Omental fat pad (tissue), 4 donors: Measurements from ENCODE around the gene HOXD11. TPM values are rescaled to one million over a fixed set of nuclear protein-coding genes. Genes with fewer than 3 reads are reported as not detected.
A peak's percentile ranks its signal among the peaks of the same experiment; 100 is the strongest.

ENCODE experiments used
- ATAC-seq: fragments of 150-250 bp; one replicate; pipeline ENCODE4 v1.9.1; 2016; ENCODE audit warnings: mild to moderate bottlenecking, moderate library complexity; ENCODE audit not compliant: low FRiP score
- DNase-seq: peaks from one replicate; pipeline ENCODE4 v3.0.0-alpha.2; 2019; ENCODE audit warnings: low spot score
- total RNA-seq, 4 donors: library from RNA; depleted of rRNA; stranded (reverse); fragments of >200 nt; gene quantifications; one replicate each; pipeline ENCODE4 v1.1.0, GENCODE V29; 2016
- TF ChIP-seq, protein P1 (sequence below), 3 donors: fragments of 450-650 bp; IDR thresholded peaks; one replicate each; pipeline ENCODE4 v1.5.1; 2016 to 2017; ENCODE audit warnings: antibody characterized with exemption in 3 of 3, mild to moderate bottlenecking in 3 of 3, moderate library complexity in 2 of 3

HOXD11 gene
- total RNA-seq, 4 donors from 2014 or later, result not detected

DNA sequence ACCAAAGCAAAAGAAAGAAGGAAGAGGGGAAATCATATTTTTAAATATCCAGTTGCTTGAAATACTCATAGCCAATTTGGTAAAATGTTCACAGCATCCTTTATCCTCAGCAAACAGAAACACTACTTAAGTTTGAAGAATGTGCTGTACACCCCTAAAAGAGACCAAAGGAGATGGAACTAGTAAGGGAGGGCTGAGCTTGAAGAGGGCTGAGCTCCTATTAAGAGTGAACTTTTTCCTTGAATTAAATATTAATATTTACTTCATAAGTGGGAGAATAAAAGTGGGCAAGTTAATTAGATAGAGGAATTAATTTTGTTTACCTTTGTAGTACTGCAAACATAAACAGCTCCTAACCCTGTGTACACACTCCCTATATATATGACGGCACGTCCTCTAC lies 30.3 kb upstream of the HOXD11 start:
- no peak for DNase-seq
- ATAC-seq, result no peak
- TF ChIP-seq, protein P1, sequence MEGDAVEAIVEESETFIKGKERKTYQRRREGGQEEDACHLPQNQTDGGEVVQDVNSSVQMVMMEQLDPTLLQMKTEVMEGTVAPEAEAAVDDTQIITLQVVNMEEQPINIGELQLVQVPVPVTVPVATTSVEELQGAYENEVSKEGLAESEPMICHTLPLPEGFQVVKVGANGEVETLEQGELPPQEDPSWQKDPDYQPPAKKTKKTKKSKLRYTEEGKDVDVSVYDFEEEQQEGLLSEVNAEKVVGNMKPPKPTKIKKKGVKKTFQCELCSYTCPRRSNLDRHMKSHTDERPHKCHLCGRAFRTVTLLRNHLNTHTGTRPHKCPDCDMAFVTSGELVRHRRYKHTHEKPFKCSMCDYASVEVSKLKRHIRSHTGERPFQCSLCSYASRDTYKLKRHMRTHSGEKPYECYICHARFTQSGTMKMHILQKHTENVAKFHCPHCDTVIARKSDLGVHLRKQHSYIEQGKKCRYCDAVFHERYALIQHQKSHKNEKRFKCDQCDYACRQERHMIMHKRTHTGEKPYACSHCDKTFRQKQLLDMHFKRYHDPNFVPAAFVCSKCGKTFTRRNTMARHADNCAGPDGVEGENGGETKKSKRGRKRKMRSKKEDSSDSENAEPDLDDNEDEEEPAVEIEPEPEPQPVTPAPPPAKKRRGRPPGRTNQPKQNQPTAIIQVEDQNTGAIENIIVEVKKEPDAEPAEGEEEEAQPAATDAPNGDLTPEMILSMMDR (IDR thresholded peaks at IDR 0.05), result no peak

DNA sequence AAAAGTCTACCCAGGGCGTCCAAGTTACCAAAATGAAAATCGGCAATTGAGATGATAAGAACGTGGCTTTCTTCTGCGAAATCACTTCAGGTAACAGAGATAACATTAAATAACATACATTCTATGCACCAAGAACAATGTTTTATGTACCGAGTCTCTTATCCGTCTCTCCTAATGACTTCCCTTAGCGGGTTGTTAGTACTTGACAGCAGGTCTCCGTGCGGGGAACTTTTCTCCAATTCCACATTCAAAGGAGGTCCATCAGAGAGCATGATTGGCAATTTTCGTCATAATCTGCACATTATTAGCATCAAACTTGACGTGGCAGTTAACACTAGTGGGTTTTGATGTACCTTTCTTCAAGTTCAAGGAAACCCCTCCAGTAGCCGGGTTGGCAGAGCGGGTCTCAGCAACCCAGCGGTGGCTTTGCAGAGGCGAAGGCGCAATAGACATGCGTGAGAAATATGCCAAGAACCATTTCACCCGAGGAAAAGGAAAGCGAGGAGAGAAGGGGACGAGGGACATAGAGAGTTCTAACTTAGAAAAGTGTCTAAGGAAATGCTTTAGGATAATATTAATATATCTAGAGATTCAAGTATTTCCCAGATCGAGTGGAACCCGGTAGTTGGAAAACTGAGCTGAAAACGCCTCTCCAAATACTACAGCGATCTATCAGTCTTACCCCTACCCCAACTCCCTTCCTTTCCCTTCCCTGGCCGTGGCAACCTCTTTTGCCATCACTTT lies 28.4 kb upstream of the HOXD11 start:
- TF ChIP-seq, protein P1 (IDR thresholded peaks at IDR 0.05), result no peak
- no peak for DNase-seq
- no peak for ATAC-seq

DNA sequence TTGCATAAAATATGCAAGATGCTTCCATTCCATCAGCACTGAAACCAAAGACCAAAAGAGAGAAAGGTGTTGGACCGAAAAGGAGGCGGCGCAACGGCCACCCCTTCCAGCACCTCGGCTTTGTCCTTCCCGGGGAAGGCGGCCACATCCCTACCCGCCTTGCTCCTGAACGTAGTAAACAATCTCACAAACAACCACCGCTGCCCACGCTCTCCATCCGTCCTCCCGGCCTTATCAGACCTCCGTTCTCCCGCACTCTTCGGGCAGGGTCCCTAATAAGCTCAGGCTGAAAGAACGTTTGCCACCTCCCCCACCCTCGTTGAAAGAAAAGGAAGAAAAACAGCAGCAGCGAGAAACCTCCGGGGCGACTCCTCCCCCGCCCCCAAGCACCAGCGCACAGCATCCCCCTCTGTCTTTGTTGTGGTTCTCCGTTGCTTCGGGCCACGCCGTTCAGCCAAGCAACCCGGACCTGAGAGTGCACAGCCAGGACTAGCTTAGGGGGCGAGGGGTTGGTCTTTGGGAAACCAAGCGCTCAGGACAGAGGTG lies 27.7 kb upstream of the HOXD11 start:
- TF ChIP-seq, protein P1 (IDR thresholded peaks at IDR 0.05), result no peak
- DNase-seq (no peak), ATAC-seq (no peak)

DNA sequence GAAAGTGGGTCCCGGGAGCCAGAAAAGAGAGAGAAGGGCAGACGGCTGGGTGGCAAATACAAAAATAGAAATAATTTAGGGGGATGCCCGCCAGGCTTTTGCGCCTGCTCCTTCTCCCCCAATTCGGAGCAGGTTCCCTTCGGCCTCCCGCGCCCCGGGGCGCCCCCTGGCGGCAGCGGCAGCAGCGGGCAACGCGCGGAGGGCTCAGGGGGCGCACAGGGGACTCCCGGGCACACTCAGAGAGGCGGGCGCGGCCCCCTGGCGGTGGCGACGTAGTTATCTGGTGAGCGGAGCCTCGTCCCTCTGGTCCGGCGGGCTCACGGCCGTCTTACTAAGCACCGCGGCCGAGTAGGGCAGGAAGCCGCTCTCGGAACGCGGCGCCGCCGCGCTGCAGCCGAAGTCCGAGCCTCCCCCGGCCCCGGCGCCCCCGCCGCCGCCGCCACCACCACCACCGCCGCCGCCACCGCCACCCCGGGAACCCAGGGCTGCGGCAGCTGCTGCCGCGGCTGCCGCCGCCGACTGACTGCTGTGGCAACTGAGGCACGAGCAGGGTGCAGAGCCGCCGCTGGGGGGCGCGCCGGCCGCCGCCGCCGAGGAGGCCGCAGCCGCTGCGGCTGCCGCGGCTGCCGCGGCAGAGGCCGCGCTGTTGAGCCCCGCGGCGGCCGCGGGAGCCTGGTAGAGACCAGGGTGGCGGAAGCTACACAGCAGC lies 27.1 kb upstream of the HOXD11 start:
- TF ChIP-seq, protein P1 (IDR thresholded peaks at IDR 0.05), result peak in 1 of 3 donors; percentile 13
- ATAC-seq (no peak), DNase-seq (no peak)

DNA sequence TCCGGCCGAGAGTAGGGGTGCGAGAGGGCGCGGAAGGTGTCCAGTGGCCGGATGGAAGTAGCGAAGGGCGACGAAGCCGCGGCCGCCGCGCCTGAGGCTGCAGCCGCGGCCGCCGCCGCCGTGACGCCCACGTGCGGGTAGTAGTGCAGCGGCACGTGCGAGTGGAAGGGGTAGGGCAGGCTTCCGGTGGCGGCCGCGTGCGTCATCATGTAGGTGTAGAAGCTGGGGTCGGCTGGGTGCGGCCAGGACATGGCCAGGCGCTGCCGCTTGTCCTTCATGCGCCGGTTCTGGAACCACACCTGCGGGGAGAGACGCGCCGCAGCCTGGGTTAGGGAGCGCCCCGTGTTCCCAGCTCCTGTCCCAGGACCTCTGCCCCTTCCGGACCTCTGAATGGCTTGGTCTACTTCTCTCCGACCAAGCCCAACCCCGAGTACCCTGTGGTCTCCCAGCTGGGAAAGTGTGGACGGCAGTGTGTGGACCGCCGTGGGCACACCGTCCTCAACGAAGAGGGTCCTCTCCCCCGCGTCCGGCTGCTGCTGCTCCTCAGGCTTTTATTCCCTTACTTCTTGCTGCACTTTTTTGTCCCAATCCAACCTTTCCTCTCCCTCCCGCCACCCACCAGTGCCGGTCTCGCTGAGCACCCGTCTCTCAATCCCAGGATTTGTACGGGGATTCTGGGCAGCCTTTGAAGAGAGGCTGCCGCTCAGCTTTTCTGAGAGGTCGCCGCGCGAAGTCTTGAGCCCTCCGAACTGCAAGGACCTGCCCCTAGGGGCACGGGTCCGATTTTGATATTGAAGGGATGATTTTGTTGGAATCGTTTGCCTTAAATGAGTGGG lies 26.3 kb upstream of the HOXD11 start:
- TF ChIP-seq, protein P1 (IDR thresholded peaks at IDR 0.05), result no peak
- DNase-seq (no peak), ATAC-seq (no peak)

DNA sequence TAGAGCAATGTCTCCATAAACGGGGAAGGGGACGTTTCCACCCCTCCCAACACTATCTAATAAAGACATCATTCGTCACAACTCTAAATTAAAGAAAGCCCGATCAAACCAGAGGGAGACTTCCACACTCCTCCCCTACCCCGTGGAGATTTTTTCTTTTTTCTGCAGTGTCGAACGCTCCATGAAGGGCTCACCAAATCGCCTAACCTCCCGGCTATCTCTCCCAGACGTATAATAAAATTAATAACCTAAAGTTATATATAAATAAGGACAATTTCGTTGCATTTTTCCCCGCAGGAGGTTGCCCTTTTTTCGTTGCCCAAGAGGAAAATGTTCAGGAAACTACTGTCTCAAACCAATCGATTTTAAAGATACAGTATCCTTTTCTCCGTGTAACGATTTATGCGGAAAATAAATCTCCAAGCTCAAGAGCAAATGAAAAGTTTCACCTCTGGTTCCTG lies 25.7 kb upstream of the HOXD11 start:
- TF ChIP-seq, protein P1 (IDR thresholded peaks at IDR 0.05), result no peak
- DNase-seq (no peak), ATAC-seq (no peak)
